BE2C (cell line): ENCODE results near the gene C2orf66.

Source experiments
- DNase-seq: peaks from one replicate; pipeline ENCODE4 v3.0.0-alpha.2; 2020
- H3K27me3 ChIP-seq: fragments of 250-450 bp; sonication (Bioruptor Pico); 2 replicates; pipeline ENCODE4 v1.5.1; 2020; ENCODE audit warnings: mild to moderate bottlenecking
- H3K36me3 ChIP-seq: fragments of 250-450 bp; sonication (Bioruptor Pico); 2 replicates; pipeline ENCODE4 v1.5.1; 2020; ENCODE audit warnings: mild to moderate bottlenecking
- H3K4me1 ChIP-seq: fragments of 250-450 bp; sonication (Bioruptor Pico); 2 replicates; pipeline ENCODE4 v1.5.1; 2020
- H3K4me3 ChIP-seq: 2 replicates; pipeline ENCODE4 v1.5.1; 2011; ENCODE audit warnings: low read depth, low read length
- H3K9me3 ChIP-seq: fragments of 250-450 bp; sonication (Bioruptor Pico); 2 replicates; pipeline ENCODE4 v1.5.1; 2020
- CTCF ChIP-seq: IDR thresholded peaks from 2 replicates; pipeline ENCODE4 v1.5.1; 2012; ENCODE audit warnings: mild to moderate bottlenecking, low read depth, low read length

C2orf66 gene

GRCh38 chr2:196823750-196824522 lies 14.8 kb upstream of the C2orf66 start:
- no peaks in the 10 kb centered on the region for H3K9me3 ChIP-seq
- TF ChIP-seq CTCF, result no peak
- H3K27me3 ChIP-seq, result no peaks in the 10 kb centered on the region
- no peaks in the 10 kb centered on the region for H3K36me3 ChIP-seq
- DNase-seq, result no peak
- no peak overlapping the region for H3K4me3 ChIP-seq
- H3K4me1 ChIP-seq, result 0 out of 2 replicates have a peak, but pooled peaks cover 2% of the 10 kb centered on the region

GRCh38 chr2:196821195-196821594 lies 12.0 kb upstream of the C2orf66 start:
- Histone ChIP-seq H3K36me3 (no peaks in the 10 kb centered on the region), H3K27me3 (no peaks in the 10 kb centered on the region), H3K9me3 (no peaks in the 10 kb centered on the region), H3K4me1 (0 out of 2 replicates have a peak, but pooled peaks cover 2% of the 10 kb centered on the region), H3K4me3 (no peak overlapping the region)
- no peak for TF ChIP-seq CTCF
- no peak for DNase-seq

GRCh38 chr2:196808083-196808665 lies 981 bp downstream of the C2orf66 start:
- peak; percentile 44 for TF ChIP-seq CTCF
- peaks cover 9% of the 10 kb centered on the region for H3K27me3 ChIP-seq
- H3K36me3 ChIP-seq, result no peaks in the 10 kb centered on the region
- H3K4me3 ChIP-seq, result no peak overlapping the region
- peaks cover 3% of the 10 kb centered on the region for H3K4me1 ChIP-seq
- no peak for DNase-seq
- peaks cover 3% of the 10 kb centered on the region; the same call in 1 of the 2 replicates for H3K9me3 ChIP-seq

GRCh38 chr2:196804381-196804780 lies 4.8 kb downstream of the C2orf66 start:
- no peaks in the 10 kb centered on the region; the same call in 1 of the 2 replicates for H3K27me3 ChIP-seq
- DNase-seq, result no peak
- no peaks in the 10 kb centered on the region for H3K36me3 ChIP-seq
- H3K4me3 ChIP-seq, result no peak overlapping the region
- H3K9me3 ChIP-seq, result no peaks in the 10 kb centered on the region
- TF ChIP-seq CTCF, result no peak
- H3K4me1 ChIP-seq, result peaks cover 3% of the 10 kb centered on the region

- TF ChIP-seq CTCF, result no peak
- DNase-seq, result no peak
- no peaks in the 10 kb centered on the region; the same call in 1 of the 2 replicates for H3K27me3 ChIP-seq
- no peaks in the 10 kb centered on the region for H3K9me3 ChIP-seq
- H3K4me1 ChIP-seq, result no peaks in the 10 kb centered on the region; the same call in 1 of the 2 replicates
- H3K4me3 ChIP-seq, result no peak overlapping the region
- H3K36me3 ChIP-seq, result peaks cover 5% of the 10 kb centered on the region
These were observed 6.8 kb downstream of the C2orf66 start for GRCh38 chr2:196802401-196802800.
